HL-60 (cell line): ENCODE results near the gene PIK3R4.

ENCODE experiments used
- GABPA ChIP-seq: IDR thresholded peaks from 2 replicates; pipeline ENCODE4 v1.6.1; 2012; ENCODE audit warnings: low read depth
- POLR2AphosphoS5 ChIP-seq: IDR thresholded peaks from 2 replicates; pipeline ENCODE4 v1.6.1; 2012; ENCODE audit warnings: low read depth
- TF ChIP-seq, protein P1 (sequence below): IDR thresholded peaks from one replicate; pipeline ENCODE4 v1.5.1; 2011; ENCODE audit warnings: low read length, control low read depth, inconsistent platforms; ENCODE audit not compliant: insufficient read depth
- TF ChIP-seq, protein P2 (sequence below): IDR thresholded peaks from 2 replicates; pipeline ENCODE4 v1.6.1; 2012; ENCODE audit warnings: low read depth; ENCODE audit not compliant: insufficient replicate concordance

DNA sequence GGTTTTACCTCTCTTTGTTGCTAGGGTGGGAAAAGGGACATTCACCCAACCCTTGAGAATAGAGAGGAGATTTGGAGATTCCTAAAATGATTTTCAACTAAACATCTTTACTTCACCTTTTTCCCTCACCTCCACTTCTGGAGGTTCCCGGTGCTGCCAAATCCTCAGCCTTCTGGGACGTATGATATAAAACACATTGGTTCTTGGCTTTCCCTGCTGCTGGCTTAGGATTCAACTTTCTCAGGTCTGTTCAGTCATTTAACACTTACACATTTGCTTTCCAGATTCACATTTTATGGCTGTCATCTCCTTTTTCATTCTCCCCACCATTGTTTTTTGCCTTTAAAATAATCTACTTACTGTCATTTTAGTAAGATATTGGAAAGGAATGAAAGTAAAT lies 106.6 kb downstream of the PIK3R4 start:
- no peak for TF ChIP-seq POLR2AphosphoS5
- TF ChIP-seq, protein P1, sequence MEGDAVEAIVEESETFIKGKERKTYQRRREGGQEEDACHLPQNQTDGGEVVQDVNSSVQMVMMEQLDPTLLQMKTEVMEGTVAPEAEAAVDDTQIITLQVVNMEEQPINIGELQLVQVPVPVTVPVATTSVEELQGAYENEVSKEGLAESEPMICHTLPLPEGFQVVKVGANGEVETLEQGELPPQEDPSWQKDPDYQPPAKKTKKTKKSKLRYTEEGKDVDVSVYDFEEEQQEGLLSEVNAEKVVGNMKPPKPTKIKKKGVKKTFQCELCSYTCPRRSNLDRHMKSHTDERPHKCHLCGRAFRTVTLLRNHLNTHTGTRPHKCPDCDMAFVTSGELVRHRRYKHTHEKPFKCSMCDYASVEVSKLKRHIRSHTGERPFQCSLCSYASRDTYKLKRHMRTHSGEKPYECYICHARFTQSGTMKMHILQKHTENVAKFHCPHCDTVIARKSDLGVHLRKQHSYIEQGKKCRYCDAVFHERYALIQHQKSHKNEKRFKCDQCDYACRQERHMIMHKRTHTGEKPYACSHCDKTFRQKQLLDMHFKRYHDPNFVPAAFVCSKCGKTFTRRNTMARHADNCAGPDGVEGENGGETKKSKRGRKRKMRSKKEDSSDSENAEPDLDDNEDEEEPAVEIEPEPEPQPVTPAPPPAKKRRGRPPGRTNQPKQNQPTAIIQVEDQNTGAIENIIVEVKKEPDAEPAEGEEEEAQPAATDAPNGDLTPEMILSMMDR: no peak
- TF ChIP-seq, protein P2, sequence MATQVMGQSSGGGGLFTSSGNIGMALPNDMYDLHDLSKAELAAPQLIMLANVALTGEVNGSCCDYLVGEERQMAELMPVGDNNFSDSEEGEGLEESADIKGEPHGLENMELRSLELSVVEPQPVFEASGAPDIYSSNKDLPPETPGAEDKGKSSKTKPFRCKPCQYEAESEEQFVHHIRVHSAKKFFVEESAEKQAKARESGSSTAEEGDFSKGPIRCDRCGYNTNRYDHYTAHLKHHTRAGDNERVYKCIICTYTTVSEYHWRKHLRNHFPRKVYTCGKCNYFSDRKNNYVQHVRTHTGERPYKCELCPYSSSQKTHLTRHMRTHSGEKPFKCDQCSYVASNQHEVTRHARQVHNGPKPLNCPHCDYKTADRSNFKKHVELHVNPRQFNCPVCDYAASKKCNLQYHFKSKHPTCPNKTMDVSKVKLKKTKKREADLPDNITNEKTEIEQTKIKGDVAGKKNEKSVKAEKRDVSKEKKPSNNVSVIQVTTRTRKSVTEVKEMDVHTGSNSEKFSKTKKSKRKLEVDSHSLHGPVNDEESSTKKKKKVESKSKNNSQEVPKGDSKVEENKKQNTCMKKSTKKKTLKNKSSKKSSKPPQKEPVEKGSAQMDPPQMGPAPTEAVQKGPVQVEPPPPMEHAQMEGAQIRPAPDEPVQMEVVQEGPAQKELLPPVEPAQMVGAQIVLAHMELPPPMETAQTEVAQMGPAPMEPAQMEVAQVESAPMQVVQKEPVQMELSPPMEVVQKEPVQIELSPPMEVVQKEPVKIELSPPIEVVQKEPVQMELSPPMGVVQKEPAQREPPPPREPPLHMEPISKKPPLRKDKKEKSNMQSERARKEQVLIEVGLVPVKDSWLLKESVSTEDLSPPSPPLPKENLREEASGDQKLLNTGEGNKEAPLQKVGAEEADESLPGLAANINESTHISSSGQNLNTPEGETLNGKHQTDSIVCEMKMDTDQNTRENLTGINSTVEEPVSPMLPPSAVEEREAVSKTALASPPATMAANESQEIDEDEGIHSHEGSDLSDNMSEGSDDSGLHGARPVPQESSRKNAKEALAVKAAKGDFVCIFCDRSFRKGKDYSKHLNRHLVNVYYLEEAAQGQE: no peak
- TF ChIP-seq GABPA: no peak
